ENCODE measurements around the gene SORCS2. TPM values are rescaled to one million over a fixed set of nuclear protein-coding genes. Genes with fewer than 3 reads are reported as not detected.

SORCS2 gene
- total RNA-seq, 1 donor from 2014 or later, result not detected

GRCh38 chr4:7668826-7669225 is 476.5 kb downstream of the SORCS2 start:
- POLR2A ChIA-PET, result no interaction called here
- ATAC-seq (ENCODE audit: low read depth) (no peak), DNase-seq (no peak)
- TF ChIP-seq CTCF (IDR thresholded peaks at IDR 0.05), result no peak
- Mint-ChIP-seq H3K27me3 (no peaks in the 10 kb centered on the region), H3K27ac (no peak overlapping the region), H3K4me3 (no peak overlapping the region), H3K9me3 (peaks cover 7% of the 10 kb centered on the region), H3K36me3 (ENCODE audit: low read depth) (no peaks in the 10 kb centered on the region), H3K4me1 (no peaks in the 10 kb centered on the region)
- CTCF ChIA-PET, result no interaction called here
- intact Hi-C loops (cut with micrococcal nuclease), result no loop called here

- H3K9me3 Mint-ChIP-seq, result peaks cover 7% of the 10 kb centered on the region
- H3K4me3 Mint-ChIP-seq, result no peak overlapping the region
- ATAC-seq (ENCODE audit: low read depth) (no peak), DNase-seq (no peak)
- ChIA-PET POLR2A (no interaction called here), CTCF (no interaction called here)
- TF ChIP-seq CTCF (IDR thresholded peaks at IDR 0.05), result no peak
- no peaks in the 10 kb centered on the region for H3K27me3 Mint-ChIP-seq
- H3K27ac Mint-ChIP-seq, result no peak overlapping the region
- intact Hi-C loops (cut with micrococcal nuclease), result no loop called here
- H3K4me1 Mint-ChIP-seq, result no peaks in the 10 kb centered on the region
- H3K36me3 Mint-ChIP-seq (ENCODE audit: low read depth), result no peaks in the 10 kb centered on the region
Measured at GRCh38 chr4:7672601-7673000, 480.3 kb downstream of the SORCS2 start.

- no peak for TF ChIP-seq CTCF (IDR thresholded peaks at IDR 0.05)
- DNase-seq, result no peak
- no peak for ATAC-seq (ENCODE audit: low read depth)
- H3K4me3 Mint-ChIP-seq, result no peak overlapping the region
- ChIA-PET POLR2A (no interaction called here), CTCF (no interaction called here)
- intact Hi-C loops (cut with micrococcal nuclease), result no loop called here
- H3K27me3 Mint-ChIP-seq, result no peaks in the 10 kb centered on the region
- no peak overlapping the region for H3K27ac Mint-ChIP-seq
- H3K9me3 Mint-ChIP-seq, result peaks cover 7% of the 10 kb centered on the region
- H3K4me1 Mint-ChIP-seq, result no peaks in the 10 kb centered on the region
- no peaks in the 10 kb centered on the region for H3K36me3 Mint-ChIP-seq (ENCODE audit: low read depth)
Measured at GRCh38 chr4:7673121-7673520, 480.8 kb downstream of the SORCS2 start.

- Mint-ChIP-seq H3K27ac (no peak overlapping the region), H3K4me3 (no peak overlapping the region), H3K27me3 (no peaks in the 10 kb centered on the region), H3K4me1 (no peaks in the 10 kb centered on the region), H3K9me3 (peaks cover 7% of the 10 kb centered on the region), H3K36me3 (ENCODE audit: low read depth) (no peaks in the 10 kb centered on the region)
- DNase-seq, result no peak
- TF ChIP-seq CTCF (IDR thresholded peaks at IDR 0.05), result no peak
- intact Hi-C loops (cut with micrococcal nuclease), result no loop called here
- POLR2A ChIA-PET, result no interaction called here
- CTCF ChIA-PET, result no interaction called here
- no peak for ATAC-seq (ENCODE audit: low read depth)
Measured at GRCh38 chr4:7674706-7675105, 482.4 kb downstream of the SORCS2 start.

GRCh38 chr4:7675136-7675535 is 482.8 kb downstream of the SORCS2 start:
- ChIA-PET POLR2A (no interaction called here), CTCF (no interaction called here)
- TF ChIP-seq CTCF (IDR thresholded peaks at IDR 0.05), result no peak
- H3K36me3 Mint-ChIP-seq (ENCODE audit: low read depth), result no peaks in the 10 kb centered on the region
- no peaks in the 10 kb centered on the region for H3K4me1 Mint-ChIP-seq
- peaks cover 7% of the 10 kb centered on the region for H3K9me3 Mint-ChIP-seq
- H3K27ac Mint-ChIP-seq, result no peak overlapping the region
- DNase-seq (no peak), ATAC-seq (ENCODE audit: low read depth) (no peak)
- intact Hi-C loops (cut with micrococcal nuclease), result no loop called here
- H3K4me3 Mint-ChIP-seq, result no peak overlapping the region
- no peaks in the 10 kb centered on the region for H3K27me3 Mint-ChIP-seq

Data from activated B cell treated with CpG ODN at 0.5 μM for 24 hours (primary cell).